ENCODE results near the gene MMS22L. TPM values are rescaled to one million over a fixed set of nuclear protein-coding genes. Genes with fewer than 3 reads are reported as not detected.

MMS22L gene
- total RNA-seq: 12.1 and 26.2 TPM in 2 replicates

GRCh38 chr6:97282726-97283617 lies at the start of gene MMS22L:
Gene MMS22L (minus strand): TSS chr6:97283216. CDS start chr6:97282477, 739 bp downstream.

Measured in subcutaneous preadipocyte (primary cell).